GM08714 (cell line): ENCODE results near the gene SEMA7A.
"Not testable (repeated sequence)": the region's sequence is repeated elsewhere in the genome, so short reads cannot be mapped to it uniquely, and the experiment has no call there.

Source experiments
- H3K4me3 ChIP-seq: fragments of 200-500 bp; sonication (Bioruptor generic); 2 replicates; pipeline ENCODE4 v1.5.1; 2014; ENCODE audit warnings: mild to moderate bottlenecking, low read length, inconsistent platforms
- ZNF274 ChIP-seq: IDR thresholded peaks from 2 replicates; pipeline ENCODE4 v1.6.1; 2012; ENCODE audit warnings: mild to moderate bottlenecking, low read depth, low read length

The SEMA7A gene

GRCh38 chr15:74458473-74458872, 24.7 kb upstream of the SEMA7A start:
- no peak for TF ChIP-seq ZNF274
- H3K4me3 ChIP-seq: no peak overlapping the region

- not testable (repeated sequence) for H3K4me3 ChIP-seq
These were observed 23.3 kb upstream of the SEMA7A start for GRCh38 chr15:74457036-74457435.

- TF ChIP-seq ZNF274: no peak
- no peak overlapping the region for H3K4me3 ChIP-seq
These were observed 21.2 kb upstream of the SEMA7A start for GRCh38 chr15:74454764-74455500.

GRCh38 chr15:74453925-74454763, 20.4 kb upstream of the SEMA7A start:
- no peak overlapping the region for H3K4me3 ChIP-seq
- TF ChIP-seq ZNF274: no peak

GRCh38 chr15:74451861-74452835, 18.4 kb upstream of the SEMA7A start:
- TF ChIP-seq ZNF274: no peak
- H3K4me3 ChIP-seq: no peak overlapping the region

GRCh38 chr15:74451322-74451721, 17.6 kb upstream of the SEMA7A start:
- no peak for TF ChIP-seq ZNF274
- no peak overlapping the region for H3K4me3 ChIP-seq

GRCh38 chr15:74449643-74450205, 16.0 kb upstream of the SEMA7A start:
- H3K4me3 ChIP-seq: no peak overlapping the region
- no peak for TF ChIP-seq ZNF274

- no peak for TF ChIP-seq ZNF274
- no peak overlapping the region for H3K4me3 ChIP-seq
These were observed 15.3 kb upstream of the SEMA7A start for GRCh38 chr15:74449095-74449494.

GRCh38 chr15:74445816-74446763, 12.3 kb upstream of the SEMA7A start:
- TF ChIP-seq ZNF274: no peak
- H3K4me3 ChIP-seq: no peak overlapping the region

GRCh38 chr15:74444106-74445062, 10.6 kb upstream of the SEMA7A start:
- TF ChIP-seq ZNF274: no peak
- H3K4me3 ChIP-seq: no peak overlapping the region

- no peak for TF ChIP-seq ZNF274
- H3K4me3 ChIP-seq: no peak overlapping the region
These were observed 9.5 kb upstream of the SEMA7A start for GRCh38 chr15:74443100-74443909.

GRCh38 chr15:74442604-74443003, 8.8 kb upstream of the SEMA7A start:
- TF ChIP-seq ZNF274: no peak
- H3K4me3 ChIP-seq: no peak overlapping the region
